HG03045 (cell line): ENCODE results near the gene NOL11.
"Not testable (repeated sequence)": the region's sequence is repeated elsewhere in the genome, so short reads cannot be mapped to it uniquely, and the experiment has no call there.

Source experiments
- ATAC-seq: cut with Tn5 transposase; IDR thresholded peaks from one replicate; pipeline ENCODE4 v1.9.1; 2021; ENCODE audit warnings: mild to moderate bottlenecking, moderate library complexity; ENCODE audit not compliant: unreplicated experiment

The NOL11 gene

DNA sequence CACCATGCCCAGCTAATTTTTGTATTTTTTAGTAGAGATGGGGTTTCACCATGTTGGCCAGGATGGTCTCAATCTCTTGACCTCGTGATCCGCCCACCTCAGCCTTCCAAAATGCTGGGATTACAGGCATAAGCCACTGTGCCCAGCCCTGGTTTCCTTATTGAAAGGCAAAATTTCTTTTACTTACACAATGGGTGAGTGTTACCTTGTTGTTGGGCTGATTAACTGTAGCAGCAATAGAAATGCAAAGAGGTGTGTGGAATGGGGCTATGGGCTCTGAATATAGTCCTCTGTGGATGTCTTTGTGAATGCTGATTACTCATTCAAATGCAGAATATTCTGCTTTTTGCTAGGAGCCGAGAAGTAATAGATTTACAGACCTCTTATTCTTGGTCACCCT is 34.4 kb downstream of the NOL11 start:
- not testable (repeated sequence) for ATAC-seq

DNA sequence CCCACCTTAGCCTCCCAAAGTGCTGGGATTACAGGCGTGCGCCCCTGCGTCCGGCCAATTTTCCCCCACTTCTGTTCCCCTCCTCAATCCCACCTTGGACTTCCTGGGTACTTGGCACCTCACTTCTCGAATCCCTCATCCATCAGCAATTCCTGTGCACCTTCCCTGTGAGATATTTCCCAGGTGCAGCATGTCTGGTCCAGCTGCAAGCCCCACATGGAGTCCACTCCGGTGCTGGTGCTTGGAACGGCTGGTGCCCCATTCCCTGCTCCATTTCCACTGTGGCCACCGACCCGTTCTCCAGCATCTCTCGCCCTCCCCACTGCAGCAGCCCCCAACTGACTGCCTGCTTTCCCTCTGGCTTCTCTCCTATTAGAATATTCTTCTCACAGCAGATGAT is 35.3 kb downstream of the NOL11 start:
- ATAC-seq = no peak

DNA sequence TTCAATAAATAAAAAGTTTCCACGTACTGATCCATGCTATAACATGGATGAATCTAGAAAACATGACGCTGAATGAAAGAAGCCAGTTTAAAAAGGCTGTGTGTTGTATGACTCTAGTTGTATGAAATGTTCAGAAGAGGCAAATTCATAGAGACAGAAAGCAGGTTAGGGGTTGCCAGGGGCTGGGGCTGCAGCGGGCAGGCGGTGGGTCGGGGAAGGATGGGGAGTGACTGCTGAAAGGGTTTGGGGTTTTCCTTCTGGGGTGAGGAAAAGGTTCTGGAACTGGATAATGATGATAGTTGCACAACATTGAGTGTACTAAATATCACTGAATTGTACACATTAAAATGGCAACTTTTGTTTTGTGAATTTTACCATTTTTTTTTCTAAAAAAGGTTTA is 36.3 kb downstream of the NOL11 start:
- no peak for ATAC-seq

DNA sequence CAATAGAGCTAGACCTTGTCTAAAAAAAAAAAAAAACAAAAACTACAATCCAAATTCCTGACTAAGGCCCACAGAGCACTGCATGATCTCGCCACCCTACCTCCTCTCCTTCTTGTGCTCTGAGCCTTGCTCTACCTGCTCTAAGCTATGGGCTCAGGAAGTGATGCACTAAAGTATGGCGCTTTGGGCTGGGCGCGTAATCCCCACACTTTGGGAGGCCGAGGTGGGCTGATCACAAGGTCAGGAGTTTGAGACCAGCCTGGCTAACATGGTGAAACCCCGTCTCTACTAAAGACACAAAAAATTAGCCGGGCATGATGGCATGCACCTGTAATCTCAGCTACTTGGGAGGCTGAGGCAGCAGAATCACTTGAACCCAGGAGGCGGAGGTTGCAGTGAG is 37.0 kb downstream of the NOL11 start:
- ATAC-seq = not testable (repeated sequence)

DNA sequence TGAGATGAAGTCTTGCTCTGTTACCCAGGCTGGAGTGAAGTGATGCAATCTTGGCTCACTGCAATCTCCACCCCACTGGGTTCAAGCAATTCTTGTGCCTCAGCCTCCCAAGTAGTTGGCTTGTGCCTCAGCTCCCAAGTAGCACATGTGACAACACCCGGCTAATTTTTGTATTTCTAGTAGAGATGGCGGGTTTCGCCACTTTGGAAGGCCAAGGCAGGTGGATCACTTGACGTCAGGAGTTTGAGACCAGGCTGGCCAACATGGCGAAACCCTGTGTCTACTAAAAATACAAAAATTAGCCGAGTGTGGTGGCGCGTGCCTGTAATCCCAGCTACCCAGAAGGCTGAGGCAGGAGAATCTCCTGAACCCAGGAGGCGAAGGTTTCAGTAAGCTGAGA is 39.0 kb downstream of the NOL11 start:
- not testable (repeated sequence) for ATAC-seq

DNA sequence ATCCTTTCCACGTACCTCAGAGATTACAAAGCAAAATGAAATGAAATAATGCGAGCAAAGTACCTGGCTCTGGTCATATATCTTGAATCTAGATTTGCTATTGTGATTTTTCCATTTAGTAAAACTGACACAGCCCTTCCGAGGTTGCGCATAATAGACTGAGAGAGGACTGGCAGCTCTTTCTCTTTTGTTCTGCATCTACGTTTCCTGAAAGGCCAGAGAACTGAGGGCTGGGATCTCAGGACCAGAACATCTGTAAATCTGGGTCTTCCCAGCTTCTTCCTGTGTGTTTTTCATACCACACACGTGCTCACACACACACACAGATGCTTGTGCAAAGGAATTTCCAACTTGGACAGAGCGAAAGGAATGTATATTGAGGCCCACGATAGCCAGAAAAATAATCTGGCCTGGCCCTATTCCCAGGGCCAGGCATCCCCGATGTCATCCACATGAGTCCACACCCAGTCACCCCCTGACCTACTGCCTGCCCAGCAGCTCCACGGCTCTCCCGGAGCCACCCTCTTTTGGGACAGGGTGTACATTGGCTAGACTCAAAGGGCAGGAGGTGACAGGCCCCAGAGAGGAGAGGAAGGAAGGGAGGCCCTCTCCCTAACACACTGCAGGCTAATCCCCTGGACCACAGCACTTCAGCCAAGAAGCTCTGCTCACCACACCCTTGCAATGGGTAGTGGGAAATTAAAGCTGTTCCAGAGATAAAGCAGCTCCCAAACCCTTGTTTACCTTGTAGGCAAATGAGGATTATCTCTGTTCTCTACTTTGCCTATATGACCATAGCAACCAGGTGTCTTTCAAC is 41.8 kb downstream of the NOL11 start:
- no peak for ATAC-seq

DNA sequence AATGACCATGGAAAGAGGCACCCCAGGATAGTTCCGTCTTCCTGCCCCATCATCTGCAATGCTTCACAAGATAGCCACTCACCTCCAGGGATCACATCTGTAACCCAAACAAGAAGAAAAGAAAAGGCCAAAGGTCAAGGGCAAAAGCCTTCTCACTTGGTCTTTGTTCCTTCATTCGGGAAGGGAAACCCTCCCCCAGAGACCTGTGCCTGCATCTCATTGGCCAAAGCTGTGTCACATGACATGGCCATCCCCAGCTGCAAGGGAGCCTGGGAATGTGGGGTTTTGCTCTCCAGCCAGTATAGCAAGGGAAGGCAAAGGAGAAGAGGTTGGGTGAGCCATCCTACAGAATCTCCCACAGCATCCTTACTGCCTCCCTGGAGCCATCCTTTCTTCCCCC is 47.9 kb downstream of the NOL11 start:
- ATAC-seq = no peak

DNA sequence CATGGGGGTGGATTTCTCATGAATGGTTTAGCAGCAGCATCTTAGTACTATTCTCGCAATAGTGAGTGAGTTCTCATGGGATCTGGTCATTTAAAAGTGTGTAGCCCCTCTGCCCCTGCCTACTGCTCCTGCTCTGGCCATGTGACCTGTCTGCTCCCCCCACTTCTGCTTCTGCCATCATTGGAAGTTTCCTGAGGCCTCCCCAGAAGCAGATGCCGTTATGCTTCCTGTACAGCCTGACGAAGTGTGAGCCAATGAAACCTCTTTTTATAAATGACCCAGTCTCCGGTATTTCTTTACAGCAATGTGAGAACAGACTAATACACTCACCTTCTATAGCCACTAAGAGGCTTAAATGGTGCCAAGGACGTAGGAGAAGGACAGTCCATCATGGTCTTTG is 51.5 kb downstream of the NOL11 start:
- ATAC-seq = no peak

DNA sequence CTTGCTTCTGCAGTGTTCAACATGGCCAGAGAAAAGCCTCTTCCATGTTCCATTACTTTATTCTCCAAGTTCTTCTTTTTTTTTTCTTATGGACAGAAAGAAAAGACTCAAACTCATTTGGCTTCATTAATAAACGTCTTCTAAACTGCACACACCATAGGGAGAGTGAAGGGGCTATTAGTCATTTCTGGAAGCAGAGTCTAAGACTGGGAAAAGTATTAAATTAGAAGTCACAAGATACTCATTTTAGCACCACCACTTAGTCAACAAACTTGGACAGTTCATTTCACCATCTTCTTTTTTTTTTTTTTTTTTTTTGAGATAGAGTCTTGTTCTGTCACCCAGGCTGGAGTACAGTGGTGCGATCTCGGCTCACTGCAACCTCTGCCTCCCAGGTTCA is 52.8 kb downstream of the NOL11 start:
- ATAC-seq = no peak

DNA sequence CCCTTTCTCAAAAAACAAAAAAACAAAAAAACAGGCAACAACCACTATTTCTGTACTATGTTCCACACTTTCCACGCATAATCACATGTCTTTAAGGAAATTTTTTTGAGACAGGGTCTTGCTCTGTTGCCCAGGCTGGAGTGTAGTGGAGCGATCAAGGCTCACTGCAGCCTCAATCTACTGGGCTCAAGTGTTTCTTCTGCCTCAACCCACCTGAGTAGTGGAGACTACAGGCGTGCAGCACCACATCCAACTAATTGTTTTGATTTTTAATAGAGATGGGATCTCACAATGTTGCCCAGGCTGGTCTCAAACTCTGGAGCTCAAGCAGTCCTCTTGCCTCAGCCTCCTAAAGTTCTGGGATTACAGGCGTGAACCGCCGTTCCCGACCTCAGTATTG is 54.9 kb downstream of the NOL11 start:
- no peak for ATAC-seq

DNA sequence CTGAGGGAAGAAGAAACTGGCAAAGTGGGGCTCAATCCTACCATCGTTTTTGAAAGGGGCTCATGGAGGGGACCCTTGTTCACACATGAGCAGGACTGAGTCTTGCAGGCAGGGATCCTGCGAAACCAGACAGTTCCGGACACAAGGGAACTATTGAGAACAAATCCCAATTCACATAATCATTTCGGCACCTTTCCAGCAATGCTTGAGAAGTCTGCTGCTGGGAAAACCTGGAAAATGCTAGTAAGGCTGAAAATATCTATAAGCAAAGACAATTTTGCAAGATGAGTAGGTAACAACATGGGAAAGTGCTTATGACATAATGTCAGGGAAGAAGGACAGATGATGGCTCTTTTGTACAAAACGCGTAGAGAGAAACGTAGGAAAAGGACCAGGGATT is 55.5 kb downstream of the NOL11 start:
- no peak for ATAC-seq

DNA sequence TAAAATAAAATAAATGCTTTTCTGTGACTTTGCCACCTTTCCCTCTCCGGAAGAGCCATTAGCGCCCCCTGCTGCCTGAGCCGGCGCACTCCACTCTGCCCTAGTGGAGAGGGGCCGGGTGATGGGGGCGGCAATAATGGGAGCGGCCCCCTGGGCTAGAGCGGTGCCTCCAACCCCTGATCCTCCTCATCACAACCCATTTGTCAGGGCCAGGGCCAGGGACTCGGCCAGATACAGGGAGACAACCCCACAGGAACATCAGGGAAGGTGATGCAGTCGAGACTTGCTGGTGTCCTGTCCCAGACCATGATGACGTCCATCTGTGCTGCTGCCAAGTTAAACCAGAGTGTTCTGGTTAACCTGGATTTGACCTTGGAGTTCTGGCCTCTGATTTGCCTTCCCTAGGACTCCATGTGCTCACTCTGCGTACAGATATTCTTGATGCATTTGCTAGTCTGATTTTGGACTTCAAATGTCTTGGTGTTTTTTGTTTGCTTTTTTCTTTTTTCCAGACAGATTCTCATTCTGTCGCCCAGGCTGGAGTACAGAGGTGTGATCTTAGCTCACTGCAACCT is 61.4 kb downstream of the NOL11 start:
- ATAC-seq = no peak

DNA sequence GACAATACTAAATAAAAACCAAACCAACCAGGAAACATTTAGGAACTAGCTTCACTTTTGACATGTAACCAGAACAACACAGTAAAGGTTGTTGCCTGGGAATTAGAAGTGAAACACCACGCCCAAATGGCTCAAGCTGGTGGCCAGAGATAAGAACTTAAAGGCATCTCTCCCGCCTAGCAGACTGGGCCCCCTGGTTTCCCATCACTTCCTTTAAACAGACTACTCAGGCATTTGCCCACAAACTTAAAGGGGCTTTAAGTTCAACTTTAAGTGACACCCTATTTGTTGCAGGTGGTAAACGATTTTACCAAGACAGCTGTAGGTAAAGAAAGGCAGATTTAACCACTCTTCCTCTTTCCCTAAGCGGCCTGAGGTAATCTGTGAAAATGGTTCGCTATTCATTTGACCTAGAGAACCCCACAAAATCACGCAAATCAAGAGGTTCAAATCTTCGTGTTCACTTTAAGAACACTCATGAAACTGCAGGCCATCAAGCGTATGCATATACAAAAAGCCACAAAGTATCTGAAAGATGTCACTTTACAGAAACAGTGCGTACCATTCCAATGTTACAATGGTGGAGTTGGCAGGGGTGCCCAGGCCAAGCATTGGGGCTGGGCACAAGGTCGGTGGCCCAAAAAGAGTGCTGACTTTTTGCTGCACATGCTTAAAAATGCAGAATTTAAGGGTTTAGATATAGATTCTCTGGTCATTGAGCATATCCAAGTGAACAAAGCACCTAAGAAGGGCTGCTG is 66.8 kb downstream of the NOL11 start:
- ATAC-seq = no peak

DNA sequence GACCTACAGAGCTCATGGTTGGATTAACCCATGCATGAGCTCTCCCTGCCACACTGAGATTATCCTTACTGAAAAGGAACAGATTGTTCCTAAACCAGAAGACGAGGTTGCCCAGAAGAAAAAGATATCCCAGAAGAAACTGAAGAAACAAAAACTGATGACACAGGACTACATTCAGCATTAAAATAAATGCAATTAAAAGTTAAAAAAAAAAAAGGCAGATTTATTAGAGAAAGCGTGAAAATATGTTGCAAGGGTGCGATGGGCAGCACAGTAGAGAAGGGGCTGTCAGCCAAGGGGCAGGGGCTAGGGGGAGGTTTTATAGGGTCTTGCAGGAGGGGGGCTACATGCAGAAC is 67.4 kb downstream of the NOL11 start:
- no peak for ATAC-seq

DNA sequence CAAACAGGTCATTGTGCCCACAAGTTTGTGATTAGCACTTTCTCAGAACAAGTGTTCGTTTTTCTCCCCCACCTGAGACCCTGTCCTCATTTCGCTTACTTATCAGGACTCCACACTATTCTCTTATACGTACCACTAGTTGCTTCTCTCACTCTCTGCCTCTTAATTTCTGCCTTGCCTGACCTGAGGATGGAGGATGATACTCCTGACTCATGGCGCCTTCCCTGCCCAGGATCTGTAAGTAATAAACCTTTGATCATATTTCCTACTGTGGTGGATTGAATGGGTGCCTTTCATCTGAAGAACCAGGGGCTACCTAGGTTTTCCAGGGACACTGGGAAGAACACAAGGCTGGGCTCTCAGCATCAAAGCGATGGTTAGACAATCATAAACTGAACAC is 67.8 kb downstream of the NOL11 start:
- no peak for ATAC-seq
